BJ (cell line): ENCODE results near the gene MORN4. TPM values are rescaled to one million over a fixed set of nuclear protein-coding genes. Genes with fewer than 3 reads are reported as not detected.
"Not testable (repeated sequence)": the region's sequence is repeated elsewhere in the genome, so short reads cannot be mapped to it uniquely, and the experiment has no call there.

Source experiments
- CTCF ChIA-PET: fragments of 350-600 bp; formaldehyde crosslinking; extraction: SDS; loops from one replicate; lab custom pipeline; 2021; ENCODE audit warnings: antibody characterized with exemption, inconsistent platforms; lab: Yijun Ruan, JAX
- POLR2A ChIA-PET: fragments of 300-600 bp; sonication (Branson Sonifier 250); formaldehyde crosslinking; extraction: SDS; loops from one replicate; lab custom pipeline; 2021; ENCODE audit warnings: antibody characterized with exemption; lab: Charles Lee
- DNase-seq: peaks from one replicate; pipeline ENCODE4 v3.0.0-alpha.2; 2011; ENCODE audit warnings: low read depth
- H3K27me3 ChIP-seq: 2 replicates; pipeline ENCODE4 v1.6.0; 2011; ENCODE audit warnings: low read length; ENCODE audit not compliant: control insufficient read depth, insufficient read depth
- H3K36me3 ChIP-seq: 2 replicates; pipeline ENCODE4 v1.5.1; 2011; ENCODE audit warnings: low read length; ENCODE audit not compliant: control insufficient read depth, insufficient read depth
- H3K4me3 ChIP-seq: 2 replicates; pipeline ENCODE4 v1.5.1; 2011; ENCODE audit warnings: low read depth, mild to moderate bottlenecking, control low read depth, low read length
- polyA plus RNA-seq: library from polyadenylated mRNA; depleted of rRNA; stranded (reverse); fragments of >200 nt; gene quantifications from 2 replicates; pipeline ENCODE4 v1.2.3, GENCODE V29; 2011
- TF ChIP-seq, protein P1 (sequence below): IDR thresholded peaks from 2 replicates; pipeline ENCODE4 v1.5.1; 2011; ENCODE audit warnings: low read depth, mild to moderate bottlenecking, control low read depth, inconsistent platforms, low read length, moderate library complexity; ENCODE audit not compliant: insufficient read depth

The MORN4 gene
- polyA plus RNA-seq, 1 experiment: 13.8 TPM

DNA sequence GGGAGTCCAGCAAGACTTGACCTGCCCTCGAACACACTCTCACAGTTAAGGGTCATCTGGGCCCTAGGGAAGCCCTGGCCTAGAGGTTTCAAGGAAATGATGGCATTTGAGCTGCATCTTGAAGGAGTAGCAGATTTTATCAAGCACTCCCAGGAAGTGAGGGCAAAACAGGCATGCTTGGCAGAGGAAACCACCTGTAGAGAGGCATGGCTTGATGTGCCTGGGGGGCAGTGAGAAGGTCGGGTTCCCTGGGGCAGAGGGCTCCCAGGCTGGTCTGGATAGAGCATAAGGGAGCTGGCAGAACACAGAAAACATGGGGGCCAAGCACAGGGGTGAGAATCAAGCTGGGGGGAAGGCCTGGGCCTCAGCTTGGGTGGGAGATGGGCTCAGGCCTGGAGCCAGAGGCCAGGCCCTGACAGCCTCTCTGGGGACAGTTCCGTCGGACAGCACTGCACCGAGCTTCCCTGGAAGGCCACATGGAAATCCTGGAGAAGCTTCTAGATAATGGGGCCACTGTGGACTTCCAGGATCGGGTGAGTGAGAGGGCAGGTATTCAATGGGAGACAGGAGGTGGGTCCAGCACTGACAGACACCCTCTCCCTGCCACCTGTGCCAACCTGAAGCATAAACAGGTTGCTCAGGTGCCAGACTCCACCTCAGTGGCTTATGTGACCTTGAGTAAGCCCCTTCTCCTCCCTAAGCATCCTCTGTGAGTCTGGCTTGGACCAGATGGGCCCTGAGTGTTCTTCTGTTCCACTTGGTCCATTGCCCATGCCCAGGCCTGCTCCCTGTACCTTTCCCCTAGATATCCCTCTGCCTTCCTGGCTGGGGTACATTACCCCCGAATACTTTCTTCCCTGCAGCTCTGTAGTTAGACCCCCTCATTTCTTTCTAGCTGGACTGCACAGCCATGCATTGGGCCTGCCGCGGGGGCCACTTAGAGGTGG lies 52.6 kb downstream of the MORN4 start:
- CTCF ChIA-PET: interaction anchor here (1.2 to 1.9 kb wide), 2 partner anchors 9 to 32 kb away, joined by 3 to 5 read pairs; no protein-coding TSS in a partner anchor
- Histone ChIP-seq H3K27me3 (no peaks in the 10 kb centered on the region), H3K36me3 (no peaks in the 10 kb centered on the region), H3K4me3 (no peak overlapping the region)
- DNase-seq: no peak
- TF ChIP-seq, protein P1, sequence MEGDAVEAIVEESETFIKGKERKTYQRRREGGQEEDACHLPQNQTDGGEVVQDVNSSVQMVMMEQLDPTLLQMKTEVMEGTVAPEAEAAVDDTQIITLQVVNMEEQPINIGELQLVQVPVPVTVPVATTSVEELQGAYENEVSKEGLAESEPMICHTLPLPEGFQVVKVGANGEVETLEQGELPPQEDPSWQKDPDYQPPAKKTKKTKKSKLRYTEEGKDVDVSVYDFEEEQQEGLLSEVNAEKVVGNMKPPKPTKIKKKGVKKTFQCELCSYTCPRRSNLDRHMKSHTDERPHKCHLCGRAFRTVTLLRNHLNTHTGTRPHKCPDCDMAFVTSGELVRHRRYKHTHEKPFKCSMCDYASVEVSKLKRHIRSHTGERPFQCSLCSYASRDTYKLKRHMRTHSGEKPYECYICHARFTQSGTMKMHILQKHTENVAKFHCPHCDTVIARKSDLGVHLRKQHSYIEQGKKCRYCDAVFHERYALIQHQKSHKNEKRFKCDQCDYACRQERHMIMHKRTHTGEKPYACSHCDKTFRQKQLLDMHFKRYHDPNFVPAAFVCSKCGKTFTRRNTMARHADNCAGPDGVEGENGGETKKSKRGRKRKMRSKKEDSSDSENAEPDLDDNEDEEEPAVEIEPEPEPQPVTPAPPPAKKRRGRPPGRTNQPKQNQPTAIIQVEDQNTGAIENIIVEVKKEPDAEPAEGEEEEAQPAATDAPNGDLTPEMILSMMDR: no peak
- POLR2A ChIA-PET: no interaction called here

DNA sequence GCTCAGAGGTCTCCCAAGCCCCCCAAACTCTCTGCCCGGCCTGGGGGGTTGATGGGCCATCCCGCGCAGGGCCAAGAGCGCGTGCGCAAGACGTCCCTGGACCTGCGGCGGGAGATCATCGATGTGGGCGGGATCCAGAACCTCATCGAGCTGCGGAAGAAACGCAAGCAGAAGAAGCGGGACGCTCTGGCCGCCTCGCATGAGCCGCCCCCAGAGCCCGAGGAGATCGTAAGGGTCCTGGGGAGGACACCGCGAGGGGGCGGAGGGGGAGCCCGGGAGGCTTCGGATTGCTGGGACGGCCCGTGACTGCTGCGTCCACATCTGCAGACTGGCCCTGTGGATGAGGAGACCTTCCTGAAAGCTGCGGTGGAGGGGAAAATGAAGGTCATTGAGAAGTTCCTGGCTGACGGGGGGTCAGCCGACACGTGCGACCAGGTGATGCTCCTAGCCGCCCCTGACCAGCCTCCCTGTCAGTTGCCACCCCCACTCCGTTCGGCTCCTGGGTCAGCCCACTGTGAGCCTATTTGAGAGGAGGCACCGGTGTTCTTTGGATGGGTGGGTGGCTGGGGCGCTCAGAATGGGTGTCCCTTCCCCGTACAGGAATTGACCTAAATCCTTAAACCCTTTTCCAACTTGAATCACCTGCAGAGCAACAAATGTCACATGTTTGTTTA lies 55.0 kb downstream of the MORN4 start:
- H3K4me3 ChIP-seq: peak overlapping the region; percentile 6; the same call in 1 of the 2 replicates
- H3K27me3 ChIP-seq: no peaks in the 10 kb centered on the region
- ChIA-PET CTCF (interaction anchor here (12.3 kb wide), 1 partner anchor 35 kb away, joined by 179 read pairs; no protein-coding TSS in a partner anchor), POLR2A (interaction anchor here (0.6 kb wide), 1 partner anchor 159 kb away, joined by 3 read pairs; no protein-coding TSS in a partner anchor)
- no peak for DNase-seq
- TF ChIP-seq, protein P1: no peak
- no peaks in the 10 kb centered on the region for H3K36me3 ChIP-seq

DNA sequence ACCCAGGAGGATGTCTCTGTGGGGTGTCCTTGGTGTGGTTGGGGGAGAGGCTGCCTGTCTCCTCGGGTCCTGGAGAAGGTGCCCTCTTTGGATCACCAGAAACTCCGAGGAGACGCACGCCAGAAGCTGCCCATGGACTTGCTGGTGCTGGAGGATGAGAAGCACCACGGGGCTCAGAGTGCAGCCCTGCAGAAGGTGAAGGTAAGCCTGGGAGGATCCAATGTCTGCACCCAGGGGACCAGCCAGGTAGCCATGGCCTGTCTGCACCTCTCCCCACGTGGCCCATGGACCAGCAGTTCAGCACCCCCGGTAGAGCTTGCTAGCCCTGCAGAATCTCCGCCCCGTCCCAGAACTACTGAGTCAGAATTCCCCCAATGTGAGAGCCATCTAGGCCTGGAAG lies 55.6 kb downstream of the MORN4 start:
- TF ChIP-seq, protein P1: no peak
- Histone ChIP-seq H3K27me3 (no peaks in the 10 kb centered on the region), H3K4me3 (no peak overlapping the region), H3K36me3 (no peaks in the 10 kb centered on the region)
- ChIA-PET CTCF (interaction anchor here (1.2 to 12.3 kb wide), 2 partner anchors 35 to 124 kb away, joined by 3 to 179 read pairs; no protein-coding TSS in a partner anchor), POLR2A (no interaction called here)
- no peak for DNase-seq

DNA sequence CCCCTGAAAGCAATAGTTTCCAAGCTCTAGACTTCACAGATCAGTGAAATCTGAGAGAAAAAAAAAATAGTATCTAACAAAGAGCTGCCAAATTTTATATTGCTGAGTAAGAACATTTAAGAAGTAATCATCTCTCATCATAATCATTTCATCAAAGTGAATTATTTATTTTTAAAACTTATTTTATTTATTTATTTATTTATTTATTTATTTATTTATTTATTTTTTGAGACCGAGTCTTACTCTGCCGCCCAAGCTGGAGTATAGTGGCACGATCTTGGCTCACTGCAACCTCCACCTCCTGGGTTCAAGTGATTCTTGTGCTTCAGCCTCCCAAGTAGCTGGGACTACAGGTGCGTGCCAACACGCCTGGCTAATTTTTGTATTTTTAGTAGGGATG lies 56.8 kb downstream of the MORN4 start:
- H3K27me3 ChIP-seq, DNase-seq, H3K36me3 ChIP-seq, H3K4me3 ChIP-seq, POLR2A ChIA-PET: not testable (repeated sequence)
- CTCF ChIA-PET: interaction anchor here (1.2 to 12.3 kb wide), 3 partner anchors 11 to 36 kb away, joined by 3 to 179 read pairs (median 3); no protein-coding TSS in a partner anchor

DNA sequence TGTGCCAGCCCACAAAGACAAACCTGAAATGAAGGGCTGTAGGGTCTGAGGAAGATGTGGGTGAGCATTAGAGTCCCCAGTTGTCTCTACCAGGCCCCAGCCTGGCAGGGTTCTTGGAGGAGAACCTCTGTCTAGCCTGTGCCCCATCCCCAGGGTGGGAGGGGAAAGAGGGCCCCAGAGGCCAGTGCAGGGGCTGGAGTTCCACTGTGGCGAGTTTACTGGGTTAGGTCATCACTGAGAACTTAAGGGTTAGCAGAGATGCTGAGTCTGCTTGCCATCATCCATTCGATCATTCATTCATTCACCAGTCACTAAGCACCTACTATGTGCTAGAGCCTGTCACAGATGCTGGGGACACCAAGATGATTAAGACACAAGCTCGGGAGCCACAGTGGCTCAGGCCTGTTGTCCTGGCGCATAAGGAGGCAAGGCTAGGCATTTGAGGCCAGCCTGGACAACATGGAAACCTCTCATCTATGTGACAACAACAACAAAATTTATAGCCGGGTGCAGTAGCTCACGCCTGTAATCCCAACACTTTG lies 58.1 kb downstream of the MORN4 start:
- ChIA-PET CTCF (interaction anchor here (0.8 to 12.3 kb wide), 8 partner anchors 9 to 160 kb away, joined by 3 to 179 read pairs (median 3); partner anchors contain the start of genes C10orf62 and HOGA1), POLR2A (no interaction called here)
- TF ChIP-seq, protein P1: no peak
- DNase-seq: no peak
- no peaks in the 10 kb centered on the region for H3K27me3 ChIP-seq
- peaks cover 6% of the 10 kb centered on the region for H3K36me3 ChIP-seq
- no peak overlapping the region for H3K4me3 ChIP-seq
